GM18507 (cell line): Measurements from ENCODE around the gene CCDC180.

Experiments used
- DNase-seq: peaks from one replicate; pipeline ENCODE4 v3.0.0; 2011; ENCODE audit warnings: low read depth; ENCODE audit not compliant: insufficient read length; ENCODE audit errors: extremely low spot score
- FAIRE-seq: peaks from 2 replicates; lab custom pipeline; 2011; peaks lifted over from hg19 to GRCh38; lab: Jason Lieb, UNC

The CCDC180 gene

GRCh38 chr9:97349400-97349799 lies 41.9 kb downstream of the CCDC180 start:
- FAIRE-seq (no peak), DNase-seq (no peak)

- DNase-seq: no peak
- FAIRE-seq: no peak
Observed at GRCh38 chr9:97354637-97355036, 47.2 kb downstream of the CCDC180 start.

- DNase-seq (no peak), FAIRE-seq (no peak)
Observed at GRCh38 chr9:97357056-97357455, 49.6 kb downstream of the CCDC180 start.
